DOHH2 (cell line): ENCODE data around the gene AGBL1.

ENCODE experiments used
- H3F3A ChIP-seq: fragments of 200-600 bp; sonication (generic), shearing (Covaris generic); 2 replicates; pipeline ENCODE4 v1.6.0; 2016; ENCODE audit warnings: antibody characterized with exemption, mild to moderate bottlenecking; ENCODE audit not compliant: control insufficient read depth, insufficient read depth
- H3K27ac ChIP-seq: fragments of 200-600 bp; sonication (generic); 2 replicates; pipeline ENCODE4 v1.5.1; 2014; ENCODE audit warnings: low read depth, mild to moderate bottlenecking, low read length, moderate library complexity
- H3K27me3 ChIP-seq: fragments of 200-600 bp; sonication (generic); 2 replicates; pipeline ENCODE4 v1.6.1; 2014; ENCODE audit warnings: mild to moderate bottlenecking, low read length, mixed read lengths; ENCODE audit not compliant: control insufficient read depth
- H3K36me3 ChIP-seq: fragments of 200-600 bp; sonication (generic); 2 replicates; pipeline ENCODE4 v1.6.1; 2014; ENCODE audit warnings: mild to moderate bottlenecking, low read length, moderate library complexity, mixed read lengths; ENCODE audit not compliant: control insufficient read depth
- H3K4me1 ChIP-seq: fragments of 200-600 bp; sonication (generic); 2 replicates; pipeline ENCODE4 v1.6.1; 2014; ENCODE audit warnings: mild to moderate bottlenecking, low read length, mixed read lengths; ENCODE audit not compliant: control insufficient read depth
- H3K4me2 ChIP-seq: fragments of 200-600 bp; sonication (generic); 2 replicates; pipeline ENCODE4 v1.6.0; 2014; ENCODE audit warnings: mild to moderate bottlenecking, low read length, moderate library complexity
- H3K4me3 ChIP-seq: fragments of 200-600 bp; sonication (generic); 2 replicates; pipeline ENCODE4 v1.5.1; 2014; ENCODE audit warnings: mild to moderate bottlenecking, low read length, mixed read lengths
- H3K79me2 ChIP-seq: fragments of 200-600 bp; sonication (generic); 2 replicates; pipeline ENCODE4 v1.6.1; 2014; ENCODE audit warnings: mild to moderate bottlenecking, low read length, mixed read lengths; ENCODE audit not compliant: control insufficient read depth
- H3K9me2 ChIP-seq: fragments of 200-600 bp; sonication (generic); replicated peaks from 2 replicates; pipeline ENCODE4 v1.6.1; 2014; ENCODE audit warnings: mild to moderate bottlenecking, low read length, mixed read lengths; ENCODE audit not compliant: control insufficient read depth
- H3K9me3 ChIP-seq: fragments of 200-600 bp; sonication (generic); 2 replicates; pipeline ENCODE4 v1.6.1; 2014; ENCODE audit warnings: antibody characterized with exemption, low read length, mixed read lengths; ENCODE audit not compliant: control insufficient read depth, insufficient read depth
- H4K20me1 ChIP-seq: fragments of 200-600 bp; sonication (generic); 2 replicates; pipeline ENCODE4 v1.6.0; 2014; ENCODE audit warnings: low read depth, mild to moderate bottlenecking, antibody characterized with exemption, low read length, moderate library complexity; ENCODE audit not compliant: control insufficient read depth, insufficient read depth
- EZH2phosphoT487 ChIP-seq: fragments of 200-600 bp; sonication (generic); IDR thresholded peaks from 2 replicates; pipeline ENCODE4 v1.6.1; 2017; ENCODE audit warnings: borderline replicate concordance, mild to moderate bottlenecking, antibody characterized with exemption, low read length, moderate library complexity, mixed read lengths
- TF ChIP-seq, protein P1 (sequence below): fragments of 200-600 bp; sonication (generic); IDR thresholded peaks from one replicate; pipeline ENCODE4 v1.5.1; 2014; ENCODE audit warnings: antibody characterized with exemption, mild to moderate bottlenecking, low read depth, low read length; ENCODE audit not compliant: poor library complexity, severe bottlenecking

AGBL1 gene

GRCh38 chr15:86796521-86796920, 716.9 kb downstream of the AGBL1 start:
- Histone ChIP-seq H3K4me1 (no peaks in the 10 kb centered on the region), H3F3A (no peaks in the 10 kb centered on the region)
- TF ChIP-seq, protein P1, sequence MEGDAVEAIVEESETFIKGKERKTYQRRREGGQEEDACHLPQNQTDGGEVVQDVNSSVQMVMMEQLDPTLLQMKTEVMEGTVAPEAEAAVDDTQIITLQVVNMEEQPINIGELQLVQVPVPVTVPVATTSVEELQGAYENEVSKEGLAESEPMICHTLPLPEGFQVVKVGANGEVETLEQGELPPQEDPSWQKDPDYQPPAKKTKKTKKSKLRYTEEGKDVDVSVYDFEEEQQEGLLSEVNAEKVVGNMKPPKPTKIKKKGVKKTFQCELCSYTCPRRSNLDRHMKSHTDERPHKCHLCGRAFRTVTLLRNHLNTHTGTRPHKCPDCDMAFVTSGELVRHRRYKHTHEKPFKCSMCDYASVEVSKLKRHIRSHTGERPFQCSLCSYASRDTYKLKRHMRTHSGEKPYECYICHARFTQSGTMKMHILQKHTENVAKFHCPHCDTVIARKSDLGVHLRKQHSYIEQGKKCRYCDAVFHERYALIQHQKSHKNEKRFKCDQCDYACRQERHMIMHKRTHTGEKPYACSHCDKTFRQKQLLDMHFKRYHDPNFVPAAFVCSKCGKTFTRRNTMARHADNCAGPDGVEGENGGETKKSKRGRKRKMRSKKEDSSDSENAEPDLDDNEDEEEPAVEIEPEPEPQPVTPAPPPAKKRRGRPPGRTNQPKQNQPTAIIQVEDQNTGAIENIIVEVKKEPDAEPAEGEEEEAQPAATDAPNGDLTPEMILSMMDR = no peak
- TF ChIP-seq EZH2phosphoT487 = no peak

DNA sequence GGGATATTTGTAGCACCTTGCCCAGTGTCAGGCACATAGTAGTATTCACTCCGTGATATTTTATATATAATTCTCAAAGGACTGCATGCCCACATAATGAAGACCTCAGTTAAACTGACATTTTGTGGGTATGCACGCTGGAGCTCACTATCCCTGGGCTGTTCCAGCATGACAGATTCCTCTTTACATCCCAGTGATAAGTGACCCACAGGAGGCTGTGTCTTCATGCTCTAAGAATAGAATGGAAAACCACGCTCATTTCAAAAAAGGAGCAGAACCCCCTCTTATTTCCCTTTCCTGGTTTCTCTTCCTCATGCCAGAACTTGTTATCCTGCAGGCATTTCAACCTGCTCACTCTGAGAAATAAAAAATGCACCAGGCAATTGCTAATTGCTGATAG, 717.5 kb downstream of the AGBL1 start:
- no peaks in the 10 kb centered on the region for H3K36me3 ChIP-seq
- no peaks in the 10 kb centered on the region for H3K9me3 ChIP-seq
- H3K79me2 ChIP-seq = no peaks in the 10 kb centered on the region

More at GRCh38 chr15:86796521-86796920, 716.9 kb downstream of the AGBL1 start:
- Histone ChIP-seq H3K27ac (no peak overlapping the region), H4K20me1 (no peaks in the 10 kb centered on the region), H3K9me3 (no peaks in the 10 kb centered on the region), H3K4me2 (no peak overlapping the region), H3K27me3 (no peaks in the 10 kb centered on the region), H3K79me2 (no peaks in the 10 kb centered on the region), H3K4me3 (no peak overlapping the region), H3K9me2 (no peaks in the 10 kb centered on the region; the same call in 1 of the 2 replicates), H3K36me3 (no peaks in the 10 kb centered on the region)

DNA sequence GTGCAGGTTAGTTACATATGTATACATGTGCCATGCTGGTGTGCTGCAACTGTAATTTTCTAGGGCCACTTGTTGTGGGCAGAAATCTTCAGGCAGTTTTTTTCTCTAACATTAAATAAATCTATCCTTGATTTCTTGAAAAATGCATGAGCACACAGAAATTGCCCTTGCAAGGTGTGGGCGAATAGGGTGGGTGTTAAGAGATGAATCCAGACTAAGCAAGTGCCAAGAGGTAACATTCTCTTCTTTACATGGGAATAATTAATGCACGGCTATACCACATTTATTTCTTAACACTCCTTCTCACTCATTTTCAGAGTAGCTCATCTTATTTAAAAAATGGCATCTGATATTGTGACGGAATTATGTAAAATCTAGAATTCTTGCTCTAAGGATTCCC, 719.6 kb downstream of the AGBL1 start:
- no peaks in the 10 kb centered on the region for H3K9me3 ChIP-seq
- H3F3A ChIP-seq = no peaks in the 10 kb centered on the region

More for the DNA sequence above, 717.5 kb downstream of the AGBL1 start:
- Histone ChIP-seq H3K9me2 (no peaks in the 10 kb centered on the region; the same call in 1 of the 2 replicates), H3K27ac (no peak overlapping the region), H3K4me3 (no peak overlapping the region), H3K4me2 (no peak overlapping the region), H3K27me3 (no peaks in the 10 kb centered on the region), H3K4me1 (no peaks in the 10 kb centered on the region), H4K20me1 (no peaks in the 10 kb centered on the region), H3F3A (no peaks in the 10 kb centered on the region)
- no peak for TF ChIP-seq EZH2phosphoT487
- TF ChIP-seq, protein P1 = no peak

More for the DNA sequence above, 719.6 kb downstream of the AGBL1 start:
- Histone ChIP-seq H3K79me2 (no peaks in the 10 kb centered on the region), H3K4me3 (no peak overlapping the region), H3K36me3 (no peaks in the 10 kb centered on the region), H3K27me3 (no peaks in the 10 kb centered on the region), H4K20me1 (no peaks in the 10 kb centered on the region), H3K4me1 (no peaks in the 10 kb centered on the region), H3K27ac (no peak overlapping the region), H3K9me2 (no peaks in the 10 kb centered on the region; the same call in 1 of the 2 replicates), H3K4me2 (no peak overlapping the region)
- TF ChIP-seq EZH2phosphoT487 = no peak
- TF ChIP-seq, protein P1 = no peak
